GM19455 (cell line): ENCODE measurements around the gene RAB40C.

ENCODE experiments used
- ATAC-seq: cut with Tn5 transposase; IDR thresholded peaks from one replicate; pipeline ENCODE4 v1.9.1; 2021; ENCODE audit not compliant: unreplicated experiment

RAB40C gene

GRCh38 chr16:644556-644955 is 54.7 kb downstream of the RAB40C start:
- ATAC-seq: no peak

DNA sequence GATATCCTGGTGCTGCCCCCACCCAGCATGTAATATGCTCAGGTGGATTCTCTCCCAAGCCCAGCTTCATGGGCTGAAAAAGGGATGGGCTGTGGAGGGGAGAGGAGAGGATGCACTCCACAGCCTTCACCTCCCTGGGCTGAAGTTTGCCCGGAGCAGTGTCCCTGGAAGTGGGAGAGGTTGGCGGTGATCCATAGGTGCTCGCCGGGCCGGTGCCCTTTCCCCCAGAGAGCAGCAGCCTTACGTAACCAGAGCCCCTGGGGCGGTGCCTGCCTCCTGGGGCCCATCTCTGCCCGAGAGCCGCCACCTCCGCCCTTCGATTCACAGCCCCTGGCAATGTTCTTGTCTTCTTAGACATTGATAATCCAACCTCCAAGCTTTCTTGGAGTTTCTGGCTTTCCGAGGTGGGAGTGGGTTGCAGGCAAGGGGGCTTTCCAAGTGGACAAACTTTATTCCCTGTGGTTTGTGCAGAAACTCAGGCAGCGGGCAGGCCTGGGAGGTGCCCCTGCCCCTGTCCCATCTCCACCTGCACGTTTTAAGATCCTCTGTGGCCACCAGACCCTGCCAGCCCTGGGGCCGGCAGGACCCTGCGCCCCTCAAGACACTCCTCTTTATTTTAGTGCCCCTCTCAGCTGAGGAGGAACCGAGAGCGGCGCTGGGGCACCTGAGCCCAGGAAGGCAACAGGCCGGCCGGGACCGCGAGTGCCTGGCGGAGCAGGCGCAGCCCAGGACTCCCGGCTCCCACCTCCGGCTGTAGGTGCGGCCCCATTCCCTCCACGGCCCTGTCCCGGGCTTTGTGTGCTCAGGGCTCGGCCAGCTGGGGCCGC is 56.2 kb downstream of the RAB40C start:
- ATAC-seq: no peak

- no peak for ATAC-seq
Measured at GRCh38 chr16:646679-647172, 56.9 kb downstream of the RAB40C start.

GRCh38 chr16:647173-647902 is 57.5 kb downstream of the RAB40C start:
- ATAC-seq: no peak

- ATAC-seq: no peak
Measured at GRCh38 chr16:648071-648780, 58.4 kb downstream of the RAB40C start.

- peak; percentile 68 for ATAC-seq
Measured at GRCh38 chr16:648781-649589, 59.1 kb downstream of the RAB40C start, which contains the start of gene WDR90. Gene WDR90 (plus strand): TSS chr16:649365. CDS start chr16:649417, 52 bp downstream.

DNA sequence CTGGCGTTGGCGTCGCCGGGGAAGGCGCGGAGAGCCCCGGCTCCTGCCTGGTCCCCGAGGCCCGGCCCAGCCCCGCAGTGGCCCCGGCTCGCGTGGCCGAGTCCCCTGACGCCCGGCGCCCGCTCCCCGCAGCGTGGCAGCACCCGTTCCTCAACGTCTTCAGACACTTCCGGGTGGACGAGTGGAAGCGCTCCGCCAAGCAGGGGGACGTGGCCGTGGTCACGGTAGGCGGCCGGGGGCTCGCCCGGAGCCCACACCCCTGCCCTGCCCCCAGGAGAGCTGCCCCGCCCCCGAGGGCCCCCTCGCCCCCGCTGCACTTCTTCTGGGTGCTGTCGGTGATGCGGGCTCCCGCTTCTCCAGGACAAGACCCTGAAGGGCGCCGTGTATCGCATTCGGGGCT is 59.8 kb downstream of the RAB40C start:
- ATAC-seq: peak; percentile 6

DNA sequence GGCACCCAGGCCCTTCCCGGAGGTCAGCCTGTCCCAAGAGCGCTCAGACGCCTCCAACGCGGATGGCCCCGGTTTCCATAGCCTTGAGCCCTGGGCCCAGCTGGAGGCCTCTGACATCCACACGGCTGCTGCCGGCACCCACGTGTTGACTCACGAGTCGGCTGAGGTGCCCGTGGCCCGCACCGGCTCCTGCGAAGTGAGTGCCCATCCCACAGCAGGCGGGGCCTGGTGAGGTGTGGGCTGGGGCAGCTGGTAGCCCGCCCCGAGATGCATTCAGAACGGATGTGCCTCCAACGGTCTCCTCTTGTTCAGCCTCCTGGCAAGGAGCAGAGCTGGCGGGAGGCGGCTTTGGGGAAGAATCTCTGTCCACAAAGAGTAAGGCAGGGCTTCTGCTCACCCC is 62.0 kb downstream of the RAB40C start:
- no peak for ATAC-seq

- no peak for ATAC-seq
Measured at GRCh38 chr16:652454-653305, 62.8 kb downstream of the RAB40C start.

- no peak for ATAC-seq
Measured at GRCh38 chr16:654034-654433, 64.2 kb downstream of the RAB40C start.

GRCh38 chr16:657487-657886 is 67.6 kb downstream of the RAB40C start:
- no peak for ATAC-seq

DNA sequence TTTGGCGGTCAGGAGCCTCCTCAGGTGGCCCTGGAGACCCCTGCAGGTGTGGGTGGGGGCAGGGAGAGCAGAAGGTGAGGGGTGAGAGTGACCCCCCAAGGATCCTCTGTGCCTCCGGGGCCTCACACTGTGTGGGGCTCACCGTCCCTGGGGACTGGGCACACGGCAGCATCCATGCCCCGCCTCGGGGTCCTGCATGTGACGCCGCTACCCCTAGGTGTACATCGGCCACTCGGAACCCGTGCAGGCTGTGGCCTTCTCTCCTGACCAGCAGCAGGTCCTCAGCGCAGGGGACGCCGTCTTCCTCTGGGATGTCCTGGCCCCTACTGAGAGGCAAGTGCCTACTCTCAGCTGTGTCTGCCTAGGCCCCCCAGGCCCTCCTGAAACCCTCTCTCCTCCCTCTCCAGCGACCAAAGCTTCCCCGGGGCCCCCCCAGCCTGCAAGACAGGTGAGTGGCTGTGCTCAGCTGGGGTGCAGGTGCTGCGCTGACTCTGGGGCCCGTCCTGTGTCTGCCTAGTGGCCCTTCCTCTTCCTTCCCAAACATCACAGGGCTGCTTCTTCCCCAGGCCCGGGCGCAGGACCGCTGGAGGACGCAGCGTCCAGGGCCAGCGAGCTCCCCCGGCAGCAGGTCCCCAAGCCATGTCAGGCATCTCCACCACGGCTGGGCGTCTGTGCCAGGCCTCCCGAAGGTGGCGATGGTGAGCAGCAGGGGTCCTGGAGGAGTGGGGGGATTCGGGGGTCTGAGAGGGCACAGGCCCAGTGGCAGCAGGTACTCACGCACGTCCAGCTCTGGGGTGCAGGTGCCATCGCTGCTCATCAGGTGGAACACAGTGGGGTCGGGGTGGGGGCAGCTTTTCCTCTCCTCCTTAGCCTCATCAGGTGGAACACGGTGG is 69.1 kb downstream of the RAB40C start:
- ATAC-seq: no peak

- no peak for ATAC-seq
Measured at GRCh38 chr16:659618-660017, 69.8 kb downstream of the RAB40C start.

DNA sequence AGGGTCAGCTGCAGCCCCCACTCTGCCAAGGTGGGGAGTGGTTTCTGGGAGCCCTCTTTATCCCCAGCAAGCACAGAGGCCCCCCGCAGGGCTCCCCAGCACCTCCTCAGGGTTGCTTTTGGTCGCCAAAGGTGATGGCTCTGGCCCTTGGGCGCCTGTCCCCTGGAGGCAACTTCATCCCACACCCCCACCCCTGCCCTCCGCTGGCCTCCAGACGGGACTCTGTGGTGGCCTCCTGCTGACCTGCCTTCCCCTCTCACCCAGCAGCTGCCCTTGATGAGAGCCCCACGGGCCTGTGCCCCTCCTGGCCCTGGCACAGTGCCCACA is 70.2 kb downstream of the RAB40C start:
- no peak for ATAC-seq

GRCh38 chr16:660459-661183 is 70.8 kb downstream of the RAB40C start:
- ATAC-seq: no peak

DNA sequence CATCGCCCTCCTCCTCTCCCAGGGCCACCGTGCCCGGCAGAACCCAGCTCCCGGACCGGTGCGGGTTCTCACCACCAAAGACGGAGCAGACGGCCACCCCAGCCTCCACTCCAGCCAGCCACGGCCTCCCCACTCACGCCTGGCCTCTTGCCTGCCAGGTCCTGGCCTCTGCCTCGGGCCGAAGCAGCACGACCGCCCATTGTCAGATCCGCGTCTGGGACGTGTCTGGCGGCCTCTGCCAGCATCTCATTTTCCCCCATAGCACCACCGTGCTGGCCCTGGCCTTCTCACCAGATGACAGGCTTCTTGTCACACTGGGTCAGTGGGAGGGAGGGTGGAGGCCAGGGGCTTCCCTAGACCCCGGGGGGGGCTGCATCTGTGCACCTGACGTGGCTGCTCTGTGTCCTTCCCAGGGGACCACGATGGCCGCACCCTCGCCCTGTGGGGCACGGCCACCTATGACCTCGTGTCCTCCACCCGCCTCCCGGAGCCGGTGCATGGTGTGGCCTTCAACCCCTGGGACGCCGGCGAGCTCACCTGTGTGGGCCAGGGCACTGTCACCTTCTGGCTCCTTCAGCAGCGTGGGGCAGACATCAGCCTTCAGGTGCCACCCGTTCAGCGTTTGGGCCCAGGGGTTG is 71.4 kb downstream of the RAB40C start:
- no peak for ATAC-seq

DNA sequence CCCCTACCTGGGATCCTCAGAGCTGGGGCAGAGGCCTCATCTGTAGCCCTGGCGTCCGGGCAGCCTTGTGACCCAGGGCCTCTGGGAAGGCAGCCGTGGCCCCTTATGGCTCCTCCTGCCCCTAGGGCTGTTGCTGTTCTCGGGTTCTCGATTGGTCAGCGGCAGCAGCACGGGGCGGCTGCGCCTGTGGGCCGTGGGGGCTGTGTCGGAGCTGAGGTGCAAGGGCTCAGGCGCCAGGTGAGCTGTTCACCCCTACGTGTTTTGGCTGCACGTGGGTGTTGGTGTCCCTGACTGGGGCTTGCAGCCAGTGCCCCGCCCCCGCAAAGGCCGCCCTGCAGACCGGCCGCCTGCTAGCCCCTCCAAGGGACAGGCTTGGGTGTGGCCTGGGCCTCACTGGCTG is 72.2 kb downstream of the RAB40C start:
- ATAC-seq: no peak

DNA sequence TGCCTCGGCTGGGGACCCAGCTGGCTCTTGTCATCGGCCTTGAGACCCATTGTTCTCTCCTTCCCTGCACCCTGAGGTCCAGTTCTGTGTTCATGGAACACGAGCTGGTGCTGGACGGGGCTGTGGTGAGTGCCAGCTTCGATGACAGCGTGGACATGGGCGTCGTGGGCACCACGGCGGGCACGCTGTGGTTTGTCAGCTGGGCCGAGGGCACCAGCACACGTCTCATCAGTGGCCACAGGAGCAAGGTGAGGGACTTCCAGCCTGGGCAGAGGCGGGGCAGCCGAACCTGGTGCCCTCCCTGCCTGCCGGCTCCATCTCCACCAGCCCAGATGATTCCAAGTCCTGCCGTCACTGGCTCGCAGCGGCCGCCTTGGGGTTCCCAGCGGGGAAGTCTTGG is 72.7 kb downstream of the RAB40C start:
- no peak for ATAC-seq
